ENCODE data around the gene OGT. TPM values are rescaled to one million over a fixed set of nuclear protein-coding genes. Genes with fewer than 3 reads are reported as not detected.

Gene OGT
- total and polyA plus RNA-seq, 2 donors (not counting 1 experiment from before 2014, with no cell fraction given): 106 to 115 TPM

- no peak for DNase-seq (ENCODE audit: low read depth in 2 of 2)
- Histone ChIP-seq H3K4me3 (replicated peaks in 1 of 4; ENCODE audit: control extremely low read depth in 1 of 4, insufficient read depth in 1 of 4, low read depth in 3 of 4, low read length in 4 of 4) (peak overlapping the region; percentile 77 to 97 (median 88)), H3K9ac (ENCODE audit: insufficient read depth, low read length) (peak overlapping the region; percentile 16), H3K36me3 (ENCODE audit: control insufficient read depth, insufficient read depth, low read length) (no peaks in the 10 kb centered on the region), H3K27ac (ENCODE audit: insufficient read depth, low read length) (peak overlapping the region; percentile 38), H2AFZ (ENCODE audit: low read length) (no peak overlapping the region), H3K4me1 (ENCODE audit: control insufficient read depth, extremely low read depth, insufficient read depth, low read length) (no peaks in the 10 kb centered on the region), H4K20me1 (ENCODE audit: control insufficient read depth, extremely low read depth, insufficient read depth, low read length) (peaks cover 2% of the 10 kb centered on the region), H3K9me3 (ENCODE audit: control insufficient read depth, insufficient read depth, low read depth, low read length) (no peaks in the 10 kb centered on the region), H3K4me2 (ENCODE audit: extremely low read depth, insufficient read depth, low read length) (peak overlapping the region; percentile 72), H3K27me3 (ENCODE audit: control insufficient read depth, insufficient read depth, low read length) (no peaks in the 10 kb centered on the region), H3K79me2 (ENCODE audit: control insufficient read depth, insufficient read depth, low read length) (peaks cover 70% of the 10 kb centered on the region)
- no peak for TF ChIP-seq CTCF (conservative IDR thresholded peaks at IDR 0.05 in 1 of 2, IDR thresholded peaks at IDR 0.05 in 1 of 2; ENCODE audit: low read depth in 1 of 2, low read length in 2 of 2)
- TF ChIP-seq EZH2 (IDR thresholded peaks at IDR 0.05; ENCODE audit: low read length, missing control alignments): no peak
These were observed 2.1 kb downstream of the OGT start for GRCh38 chrX:71534773-71535544.

DNA sequence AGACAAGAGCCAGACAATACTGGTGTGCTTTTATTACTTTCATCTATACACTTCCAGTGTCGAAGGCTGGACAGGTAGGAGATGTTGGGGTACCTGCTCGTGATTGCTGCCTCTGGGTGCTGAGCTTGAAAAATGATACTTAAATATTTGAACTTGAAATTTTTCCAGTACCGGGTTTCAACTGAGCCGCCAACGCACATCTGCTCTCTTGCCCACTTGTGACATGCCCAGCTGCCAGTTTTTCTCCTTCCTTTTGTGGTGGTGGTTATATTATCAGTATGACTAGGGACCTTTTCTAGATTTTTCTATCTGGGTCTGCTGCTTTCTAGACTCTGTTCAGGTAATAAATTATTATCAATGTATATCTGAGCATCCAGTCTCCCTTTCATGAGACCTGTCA lies 3.4 kb downstream of the OGT start:
- H3K27ac ChIP-seq (ENCODE audit: insufficient read depth, low read length): no peak overlapping the region

DNA sequence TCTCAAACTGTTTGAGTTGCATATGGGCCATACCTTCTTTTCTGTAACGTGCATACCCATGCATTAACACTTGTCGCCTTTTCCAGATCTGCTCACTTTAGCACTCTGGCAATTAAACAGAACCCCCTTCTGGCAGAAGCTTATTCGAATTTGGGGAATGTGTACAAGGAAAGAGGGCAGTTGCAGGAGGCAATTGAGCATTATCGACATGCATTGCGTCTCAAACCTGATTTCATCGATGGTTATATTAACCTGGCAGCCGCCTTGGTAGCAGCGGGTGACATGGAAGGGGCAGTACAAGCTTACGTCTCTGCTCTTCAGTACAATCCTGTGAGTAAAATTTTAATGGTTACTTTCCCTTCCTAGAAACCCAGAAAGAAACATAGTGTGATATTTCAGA lies 4.8 kb downstream of the OGT start:
- Histone ChIP-seq H3K79me2 (ENCODE audit: control insufficient read depth, insufficient read depth, low read length) (peaks cover 89% of the 10 kb centered on the region), H3K4me2 (ENCODE audit: extremely low read depth, insufficient read depth, low read length) (no peak overlapping the region), H3K4me3 (replicated peaks in 1 of 4; ENCODE audit: control extremely low read depth in 1 of 4, insufficient read depth in 1 of 4, low read depth in 3 of 4, low read length in 4 of 4) (no peak overlapping the region), H3K4me1 (ENCODE audit: control insufficient read depth, extremely low read depth, insufficient read depth, low read length) (no peaks in the 10 kb centered on the region), H3K27ac (ENCODE audit: insufficient read depth, low read length) (no peak overlapping the region), H4K20me1 (ENCODE audit: control insufficient read depth, extremely low read depth, insufficient read depth, low read length) (peaks cover 10% of the 10 kb centered on the region), H3K36me3 (ENCODE audit: control insufficient read depth, insufficient read depth, low read length) (no peaks in the 10 kb centered on the region), H3K9me3 (ENCODE audit: control insufficient read depth, insufficient read depth, low read depth, low read length) (no peaks in the 10 kb centered on the region), H2AFZ (ENCODE audit: low read length) (no peak overlapping the region), H3K27me3 (ENCODE audit: control insufficient read depth, insufficient read depth, low read length) (no peaks in the 10 kb centered on the region), H3K9ac (ENCODE audit: insufficient read depth, low read length) (no peak overlapping the region)
- no peak for DNase-seq (ENCODE audit: low read depth in 2 of 2)
- TF ChIP-seq CTCF (conservative IDR thresholded peaks at IDR 0.05 in 1 of 2, IDR thresholded peaks at IDR 0.05 in 1 of 2; ENCODE audit: low read depth in 1 of 2, low read length in 2 of 2) (no peak), EZH2 (IDR thresholded peaks at IDR 0.05; ENCODE audit: low read length, missing control alignments) (no peak)

More for the DNA sequence above, 3.4 kb downstream of the OGT start:
- H4K20me1 ChIP-seq (ENCODE audit: control insufficient read depth, extremely low read depth, insufficient read depth, low read length): peaks cover 2% of the 10 kb centered on the region
- no peak overlapping the region for H2AFZ ChIP-seq (ENCODE audit: low read length)
- no peaks in the 10 kb centered on the region for H3K27me3 ChIP-seq (ENCODE audit: control insufficient read depth, insufficient read depth, low read length)
- no peaks in the 10 kb centered on the region for H3K9me3 ChIP-seq (ENCODE audit: control insufficient read depth, insufficient read depth, low read depth, low read length)
- H3K4me1 ChIP-seq (ENCODE audit: control insufficient read depth, extremely low read depth, insufficient read depth, low read length): no peaks in the 10 kb centered on the region
- TF ChIP-seq EZH2 (IDR thresholded peaks at IDR 0.05; ENCODE audit: low read length, missing control alignments) (no peak), CTCF (conservative IDR thresholded peaks at IDR 0.05 in 1 of 2, IDR thresholded peaks at IDR 0.05 in 1 of 2; ENCODE audit: low read depth in 1 of 2, low read length in 2 of 2) (no peak)
- no peak overlapping the region for H3K9ac ChIP-seq (ENCODE audit: insufficient read depth, low read length)
- H3K79me2 ChIP-seq (ENCODE audit: control insufficient read depth, insufficient read depth, low read length): peaks cover 81% of the 10 kb centered on the region
- no peak for DNase-seq (ENCODE audit: low read depth in 2 of 2)
- H3K4me2 ChIP-seq (ENCODE audit: extremely low read depth, insufficient read depth, low read length): peak overlapping the region; percentile 72
- peak overlapping the region; percentile 31 to 97 (median 81) for H3K4me3 ChIP-seq (replicated peaks in 1 of 4; ENCODE audit: control extremely low read depth in 1 of 4, insufficient read depth in 1 of 4, low read depth in 3 of 4, low read length in 4 of 4)
- H3K36me3 ChIP-seq (ENCODE audit: control insufficient read depth, insufficient read depth, low read length): no peaks in the 10 kb centered on the region
